Stimulated activated CD4-positive, alpha-beta T cell treated with anti-CD3 and anti-CD28 coated beads, Interleukin-2, amount 100 ng/mL, for 48 hours (primary cell): ENCODE measurements around the gene PNLIPRP1.

Experiments used
- DNase-seq, 2 donors: peaks; one replicate each; pipeline ENCODE4 v3.0.0-alpha.2; 2020

The PNLIPRP1 gene

GRCh38 chr10:116633216-116633600 lies 42.4 kb downstream of the PNLIPRP1 start:
- DNase-seq = no peak

- no peak for DNase-seq
Measured at GRCh38 chr10:116634126-116634975, 43.6 kb downstream of the PNLIPRP1 start.

GRCh38 chr10:116636385-116636784 lies 45.6 kb downstream of the PNLIPRP1 start:
- no peak for DNase-seq

- no peak for DNase-seq
Measured at GRCh38 chr10:116636976-116637375, 46.2 kb downstream of the PNLIPRP1 start.

GRCh38 chr10:116637830-116638229 lies 47.1 kb downstream of the PNLIPRP1 start:
- no peak for DNase-seq

GRCh38 chr10:116646502-116646901 lies 55.7 kb downstream of the PNLIPRP1 start:
- no peak for DNase-seq

- DNase-seq = no peak
Measured at GRCh38 chr10:116648903-116649302, 58.1 kb downstream of the PNLIPRP1 start.

- no peak for DNase-seq
Measured at GRCh38 chr10:116653885-116654284, 63.1 kb downstream of the PNLIPRP1 start.

- no peak for DNase-seq
Measured at GRCh38 chr10:116654816-116655215, 64.1 kb downstream of the PNLIPRP1 start.

GRCh38 chr10:116655568-116655967 lies 64.8 kb downstream of the PNLIPRP1 start:
- DNase-seq = no peak

- no peak for DNase-seq
Measured at GRCh38 chr10:116656044-116656443, 65.3 kb downstream of the PNLIPRP1 start.

GRCh38 chr10:116657863-116658551 lies 67.2 kb downstream of the PNLIPRP1 start:
- no peak for DNase-seq
